Gastroesophageal sphincter (tissue), 3 donors: ENCODE measurements around the gene ZNF420.
"Not testable (repeated sequence)": the region's sequence is repeated elsewhere in the genome, so short reads cannot be mapped to it uniquely, and the experiment has no call there.

Source experiments
- CTCF ChIP-seq, 4 experiments: fragments of 200-600 bp in 2 of 4; fragments of 450-650 bp in 2 of 4; sonication (generic) in 1 of 4; IDR thresholded peaks; one replicate each; pipeline ENCODE4 v1.5.1; 2017 to 2019; ENCODE audit warnings: antibody characterized with exemption in 4 of 4, mild to moderate bottlenecking in 2 of 4, moderate library complexity in 2 of 4
- POLR2A ChIP-seq, 2 donors: fragments of 450-650 bp; IDR thresholded peaks; one replicate each; pipeline ENCODE4 v1.6.1; 2017; ENCODE audit warnings: antibody characterized with exemption in 2 of 2, mild to moderate bottlenecking in 2 of 2, moderate library complexity in 1 of 2

- TF ChIP-seq CTCF, POLR2A (IDR thresholded peaks at IDR 0.05): not testable (repeated sequence)
Observed at GRCh38 chr19:37111753-37112152, 33.5 kb downstream of the ZNF420 start.
